Skin of body (tissue), 2 donors: ENCODE results near the gene SLC6A6. TPM values are rescaled to one million over a fixed set of nuclear protein-coding genes. Genes with fewer than 3 reads are reported as not detected.
"Not testable (repeated sequence)": the region's sequence is repeated elsewhere in the genome, so short reads cannot be mapped to it uniquely, and the experiment has no call there.

Source experiments
- DNase-seq: peaks from one replicate; lab custom pipeline; 2025; lab: John Stamatoyannopoulos, UW
- total RNA-seq: library from RNA; depleted of rRNA; stranded (reverse); fragments of >200 nt; gene quantifications from one replicate; pipeline ENCODE4 v1.2.3, GENCODE V29; 2014

The SLC6A6 gene
- total RNA-seq, 1 donor from 2014 or later, result 12.0 TPM

DNA sequence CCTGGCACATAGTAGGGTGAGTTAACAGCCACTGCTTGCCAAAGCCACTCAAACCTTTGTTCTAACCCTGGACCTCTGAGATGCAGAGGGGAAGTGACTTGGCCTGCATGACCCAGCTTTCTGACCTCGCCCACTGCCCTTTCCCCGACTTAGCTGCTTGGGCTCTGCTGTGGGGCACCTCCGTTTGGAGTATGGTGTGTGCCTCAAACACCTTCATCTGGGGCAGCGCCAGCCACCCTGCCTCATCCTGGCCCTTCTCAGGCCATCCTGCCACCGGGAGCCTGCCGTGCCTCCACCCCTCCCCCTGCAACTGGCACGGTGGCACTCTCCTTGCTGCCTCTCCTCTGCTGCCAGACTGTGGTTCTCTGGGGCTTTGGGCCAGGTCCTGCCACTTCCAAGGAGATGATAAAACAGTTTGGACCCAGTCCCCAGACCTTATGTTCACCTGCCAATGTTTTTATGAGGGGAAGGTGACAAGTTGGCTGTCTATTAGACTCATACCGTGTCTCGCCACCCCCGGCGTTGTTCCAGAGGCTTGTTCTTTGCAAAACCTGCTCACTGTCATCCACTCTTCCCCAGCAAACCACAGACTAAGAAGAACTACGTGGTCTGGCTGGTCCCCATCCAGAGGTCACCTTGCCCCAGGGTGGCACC lies 32.2 kb downstream of the SLC6A6 start:
- no peak for DNase-seq

DNA sequence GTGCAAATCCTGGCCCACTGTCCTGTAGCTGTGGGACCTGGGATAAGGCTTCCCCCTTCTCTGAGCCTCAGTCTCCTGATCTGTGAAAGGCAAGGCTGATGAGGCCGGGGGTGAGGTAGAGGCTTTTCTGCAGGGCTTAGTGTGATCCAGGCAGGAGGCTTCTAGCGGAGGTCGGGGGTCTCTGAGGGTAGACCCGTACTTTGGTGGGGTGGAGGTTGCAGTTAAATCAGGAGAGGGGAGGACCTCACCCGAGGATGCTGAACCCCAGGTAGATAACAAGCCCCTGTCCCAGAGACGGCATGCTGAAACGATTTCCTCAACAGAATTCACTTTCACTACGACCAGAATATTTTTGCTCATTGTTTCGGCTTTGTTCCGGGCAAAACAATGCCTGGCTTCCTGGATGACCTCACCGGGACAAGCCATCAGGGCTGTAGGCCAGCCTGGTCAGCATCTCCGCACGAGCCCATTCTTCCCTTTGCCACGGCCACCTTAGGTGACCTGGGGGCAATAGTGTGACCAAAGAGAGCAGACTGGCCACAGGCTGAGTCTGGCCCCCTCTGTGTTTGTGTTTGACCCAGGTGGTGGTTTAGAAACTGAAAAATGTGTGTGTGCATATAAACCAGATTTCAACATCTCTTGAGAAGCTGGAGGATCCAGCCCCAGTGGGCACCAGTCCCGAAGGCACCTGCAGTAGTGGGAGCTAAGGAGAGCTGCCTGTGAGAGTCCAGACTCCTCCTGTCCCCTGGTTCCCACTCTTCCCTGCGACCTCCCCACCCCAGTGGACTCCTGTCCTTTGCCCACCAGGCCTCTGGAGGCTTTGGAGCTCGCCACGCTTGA lies 33.0 kb downstream of the SLC6A6 start:
- no peak for DNase-seq

DNA sequence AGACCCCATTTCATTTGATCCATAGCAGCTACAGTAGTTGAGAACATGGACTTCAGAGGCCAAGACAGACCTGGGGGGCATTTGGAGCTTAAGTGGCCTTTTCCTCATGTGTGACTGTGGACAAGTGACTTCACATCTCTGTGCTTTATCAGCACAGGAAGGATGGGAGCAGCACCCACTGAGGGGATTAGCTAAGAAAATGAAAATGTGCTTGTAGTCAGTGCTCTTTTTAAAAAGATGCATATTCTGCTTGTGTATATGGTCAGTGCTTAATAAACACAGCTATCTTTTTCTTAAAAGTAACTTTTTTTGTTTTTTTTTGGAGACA lies 34.5 kb downstream of the SLC6A6 start:
- no peak for DNase-seq

DNA sequence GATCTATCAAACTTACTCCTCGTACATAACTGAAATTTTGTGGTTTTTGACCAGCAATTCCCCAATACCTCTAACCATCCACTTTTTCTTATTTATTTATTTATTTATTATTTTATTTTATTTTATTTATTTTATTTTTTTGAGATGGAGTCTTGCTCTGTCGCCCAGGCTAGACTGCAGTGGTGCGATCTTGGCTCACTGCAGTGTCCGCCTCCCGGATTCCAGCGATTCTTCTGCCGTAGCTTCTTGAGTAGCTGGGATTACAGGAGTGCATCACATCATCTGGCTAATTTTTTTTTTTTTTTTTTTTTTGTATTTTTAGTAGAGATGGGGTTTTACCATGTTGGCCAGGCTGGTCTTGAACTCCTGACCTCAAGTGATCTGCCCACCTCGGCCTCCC lies 35.3 kb downstream of the SLC6A6 start:
- not testable (repeated sequence) for DNase-seq

GRCh38 chr3:14438262-14438661 lies 35.9 kb downstream of the SLC6A6 start:
- no peak for DNase-seq

DNA sequence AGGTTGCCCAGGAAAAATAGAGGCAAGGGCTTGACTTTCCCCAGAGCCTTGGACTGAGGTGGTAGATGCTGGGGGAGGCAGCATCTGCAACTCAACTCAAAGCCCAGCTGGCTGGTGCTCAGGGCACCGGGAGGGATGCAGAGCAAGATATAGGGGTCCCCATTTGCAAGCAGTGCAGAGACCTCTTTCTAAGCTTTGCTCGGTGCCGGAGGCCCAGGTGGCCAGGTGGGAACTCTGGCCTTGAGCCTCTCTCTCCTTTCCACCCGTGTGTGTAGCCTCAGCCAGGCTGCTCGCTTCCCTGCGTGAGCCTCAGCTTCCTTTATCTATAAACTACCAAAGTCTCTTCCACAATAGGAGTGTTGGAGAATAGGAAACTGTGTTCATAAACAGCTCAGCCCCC lies 36.5 kb downstream of the SLC6A6 start:
- no peak for DNase-seq

DNA sequence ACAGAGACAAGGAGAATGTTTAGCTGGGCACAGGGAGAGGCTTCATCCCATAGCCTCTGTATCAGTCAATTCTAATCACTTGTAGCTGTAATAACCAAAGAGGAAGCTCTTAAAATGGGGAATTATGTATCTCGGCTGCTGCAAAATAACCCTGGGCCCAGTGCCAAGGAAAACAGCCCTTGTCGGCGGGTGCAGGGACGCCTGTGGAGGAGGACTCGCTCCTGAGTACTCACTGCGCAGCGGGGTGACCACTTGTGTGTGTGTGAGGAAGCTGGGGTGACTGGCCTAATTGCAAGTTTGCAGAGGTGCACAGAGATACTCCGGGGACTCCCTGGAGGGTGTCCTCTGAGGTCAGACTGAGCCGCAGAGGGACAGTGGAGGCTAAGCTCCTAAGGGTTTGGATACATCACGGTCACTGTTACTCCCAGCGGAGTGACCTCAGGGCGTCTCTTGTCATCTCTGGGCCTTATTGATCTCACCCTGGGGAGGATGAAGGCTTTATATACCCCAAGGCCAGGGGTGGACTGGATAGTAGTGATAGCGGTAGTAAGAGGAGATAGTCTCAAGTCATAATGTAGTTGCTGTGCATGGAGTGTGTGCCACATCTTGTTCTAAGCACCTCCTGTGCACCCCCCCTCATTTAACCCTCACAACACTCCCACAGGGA lies 37.2 kb downstream of the SLC6A6 start:
- DNase-seq, result peak; percentile 36

- DNase-seq, result no peak
These were observed 37.7 kb downstream of the SLC6A6 start for GRCh38 chr3:14440168-14440518.

DNA sequence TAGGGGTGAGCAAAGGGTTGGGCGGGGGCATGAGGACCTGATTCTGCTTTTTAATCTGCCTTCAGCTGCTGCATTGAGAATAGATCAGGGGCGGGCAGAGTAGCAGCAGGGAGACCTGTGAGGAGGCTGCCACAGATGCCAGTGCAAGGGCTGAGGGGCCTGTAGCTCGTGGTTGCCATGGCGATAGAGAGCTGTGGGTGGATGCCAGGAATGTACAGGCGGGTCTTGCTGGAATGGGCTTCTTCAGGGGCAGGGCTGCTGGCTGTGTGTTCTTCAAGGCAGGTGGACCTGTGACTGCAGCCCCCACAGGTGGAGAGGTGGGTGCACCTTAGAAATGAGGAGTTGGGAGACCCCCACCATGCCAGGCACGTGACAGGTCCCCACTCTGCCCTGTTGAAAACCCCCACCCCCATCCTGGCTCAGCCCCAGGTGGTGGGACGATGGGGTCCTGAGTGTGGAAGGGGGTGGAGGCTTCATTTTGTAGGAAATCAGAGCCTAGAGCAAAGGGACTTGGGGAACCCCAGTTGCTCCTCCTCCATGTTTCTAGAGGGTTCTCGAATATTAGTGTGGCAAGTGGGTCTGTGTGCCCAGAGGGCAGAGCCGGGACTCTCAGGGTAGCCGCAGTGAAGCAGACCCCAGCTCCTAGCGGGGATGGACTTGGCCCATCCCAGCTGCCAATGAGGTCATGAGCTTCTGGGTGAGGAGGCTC lies 38.3 kb downstream of the SLC6A6 start:
- DNase-seq, result no peak

GRCh38 chr3:14441240-14441919 lies 39.0 kb downstream of the SLC6A6 start:
- no peak for DNase-seq

- no peak for DNase-seq
These were observed 39.5 kb downstream of the SLC6A6 start for GRCh38 chr3:14441920-14442300.

DNA sequence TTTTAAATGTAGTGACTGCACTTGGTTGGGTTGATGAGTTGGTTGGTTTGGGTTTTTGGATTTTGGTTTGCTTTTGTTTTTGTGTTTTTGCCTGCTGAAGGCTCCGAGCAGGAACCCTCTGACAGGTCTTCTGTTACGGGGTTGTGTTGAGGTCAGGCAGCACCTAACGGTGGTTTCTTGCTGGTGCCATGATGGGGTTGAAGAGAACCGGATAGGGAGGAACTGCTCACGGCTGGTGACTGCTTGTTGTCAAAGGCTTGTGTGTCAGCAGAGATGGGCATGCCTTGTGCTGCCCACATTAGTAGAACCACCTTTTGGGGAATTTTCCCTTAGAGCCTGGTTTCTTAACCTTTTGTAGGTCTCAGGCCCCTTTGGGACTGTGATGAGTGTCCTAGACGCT lies 42.0 kb downstream of the SLC6A6 start:
- no peak for DNase-seq

- DNase-seq, result no peak
These were observed 43.4 kb downstream of the SLC6A6 start for GRCh38 chr3:14445773-14446172.

DNA sequence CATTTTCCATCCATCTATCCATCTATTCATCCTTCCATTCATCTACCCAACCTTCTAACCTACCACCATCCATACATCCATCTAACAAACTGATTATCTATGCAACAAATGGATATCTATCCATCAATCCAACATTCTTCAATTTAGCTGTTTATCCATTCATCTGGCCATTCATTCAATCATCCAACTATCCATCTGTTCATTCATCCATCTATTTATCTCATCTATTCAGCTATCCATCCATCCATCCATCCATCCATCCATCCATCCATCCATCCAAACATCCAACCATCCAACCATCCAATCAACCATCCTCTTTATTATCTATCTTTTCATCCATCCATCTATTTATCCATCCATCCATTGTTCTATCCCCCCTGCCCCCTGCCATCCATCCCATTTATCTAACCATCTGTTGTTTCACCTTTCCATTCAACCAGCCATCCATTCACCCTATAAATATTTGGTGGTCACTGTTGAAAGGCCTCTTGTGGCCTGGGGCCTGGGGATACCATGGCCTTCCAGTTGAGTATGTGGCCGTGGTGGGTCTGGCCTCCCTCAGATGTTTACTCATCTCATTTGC lies 44.7 kb downstream of the SLC6A6 start:
- DNase-seq, result no peak

DNA sequence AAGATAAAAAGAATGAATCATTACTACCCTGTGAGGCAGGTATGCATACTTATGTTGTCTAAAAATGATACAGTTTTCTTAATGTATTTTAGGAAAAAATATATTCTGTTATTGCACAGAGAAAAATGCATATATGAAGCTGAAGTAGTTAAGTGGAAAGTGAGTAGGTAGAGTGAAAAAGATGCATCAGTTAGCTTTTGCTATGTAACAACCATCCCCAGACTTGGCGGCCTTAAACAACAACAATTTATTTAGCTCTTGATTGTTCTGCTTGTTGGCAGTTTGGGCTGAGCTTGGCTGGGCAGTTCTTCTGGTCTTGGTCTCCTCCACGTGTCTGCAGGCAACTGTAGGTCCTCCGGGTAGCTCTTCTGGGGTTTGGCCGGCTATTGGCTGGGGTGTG lies 45.7 kb downstream of the SLC6A6 start:
- no peak for DNase-seq

- DNase-seq, result no peak
These were observed 46.6 kb downstream of the SLC6A6 start for GRCh38 chr3:14448756-14449727.

DNA sequence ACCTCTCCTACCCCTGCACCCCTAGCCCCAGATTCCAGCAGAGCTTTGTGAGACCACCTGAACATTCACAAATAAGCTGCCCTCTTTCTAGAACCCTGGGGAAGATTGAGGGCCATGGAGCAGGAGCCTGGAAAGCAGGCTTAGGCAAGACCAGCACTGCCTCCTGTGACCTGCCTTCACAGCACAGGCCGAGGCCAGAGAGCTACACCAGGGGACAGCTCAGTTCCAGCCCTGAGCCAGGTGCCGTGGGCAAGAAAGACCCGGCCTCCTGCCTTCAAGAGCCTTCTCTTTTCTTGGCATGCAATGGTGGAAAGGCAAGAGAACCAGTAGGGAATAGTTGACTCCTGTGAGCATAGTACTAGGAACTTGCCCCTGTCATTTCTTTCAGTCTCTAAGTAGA lies 48.1 kb downstream of the SLC6A6 start:
- no peak for DNase-seq

DNA sequence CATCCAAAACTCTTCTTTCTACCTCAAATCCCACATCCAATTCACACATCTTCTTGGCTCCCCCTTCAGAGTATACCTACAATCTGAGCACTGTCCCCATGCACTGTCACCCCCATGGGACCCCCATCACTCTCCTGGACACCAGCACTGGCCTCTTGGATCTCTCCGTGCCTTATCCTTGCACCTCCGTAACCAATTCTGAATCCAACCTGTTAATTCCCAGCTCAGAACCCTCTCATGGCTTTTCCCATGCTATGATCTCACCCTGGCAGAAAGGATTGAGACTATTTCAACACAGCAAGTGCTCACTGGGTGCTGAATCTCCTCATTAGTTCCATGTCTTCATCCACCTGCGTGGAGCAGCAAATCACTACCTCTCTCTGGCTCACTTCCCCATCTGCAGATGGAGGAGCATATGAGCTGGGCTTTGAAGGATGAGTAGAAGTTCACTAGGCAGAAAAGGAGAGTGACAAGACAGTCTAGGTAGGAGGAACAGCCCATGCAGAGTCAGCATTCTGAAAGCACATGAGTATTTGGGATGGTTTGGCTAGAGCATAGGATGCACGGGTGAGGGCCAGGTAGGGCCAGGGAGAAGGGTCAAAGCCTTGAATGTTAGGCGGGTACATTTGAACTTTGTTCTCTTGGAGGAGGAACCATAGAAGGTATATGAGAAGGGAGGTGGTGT lies 48.7 kb downstream of the SLC6A6 start:
- no peak for DNase-seq
